GM21515 (cell line): ENCODE measurements around the gene LRRC45.

Source experiments
- ATAC-seq: cut with Tn5 transposase; IDR thresholded peaks from one replicate; pipeline ENCODE4 v1.9.1; 2021; ENCODE audit not compliant: unreplicated experiment

Gene LRRC45

GRCh38 chr17:82049106-82049505, 26.0 kb downstream of the LRRC45 start:
- ATAC-seq = no peak

DNA sequence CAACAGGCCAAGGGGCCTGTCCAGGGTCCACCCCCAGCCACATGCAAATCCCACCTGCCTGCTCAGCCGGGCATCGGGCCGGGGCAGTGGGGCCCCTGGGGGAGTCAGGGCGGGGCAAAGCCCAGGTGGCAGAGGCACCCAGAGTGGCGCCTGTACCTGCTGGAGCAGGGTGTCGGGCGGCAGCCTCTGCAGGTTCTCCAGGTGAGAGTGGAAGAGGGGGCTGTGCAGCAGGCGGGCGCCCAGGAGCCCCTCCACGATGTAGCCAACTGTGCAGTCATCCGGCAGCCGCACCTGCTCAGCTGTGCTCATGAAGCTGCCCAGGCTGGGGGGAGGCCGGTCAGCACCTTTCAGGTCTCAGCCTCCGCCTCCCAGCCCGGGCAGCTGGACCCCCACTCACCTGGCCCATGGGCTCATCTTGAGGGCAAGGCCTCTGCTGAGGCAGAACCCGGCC, 26.4 kb downstream of the LRRC45 start:
- ATAC-seq = no peak

- ATAC-seq = no peak
Observed at GRCh38 chr17:82050152-82050760, 27.2 kb downstream of the LRRC45 start.

GRCh38 chr17:82050761-82051641, 27.9 kb downstream of the LRRC45 start:
- ATAC-seq = no peak

- ATAC-seq = no peak
Observed at GRCh38 chr17:82051776-82052637, 28.9 kb downstream of the LRRC45 start, which contains the start of the genes GPS1 and RFNG. Gene GPS1, plus strand, starts transcription at chr17:82051898. Its CDS starts 34 bp downstream, at chr17:82051932. Gene RFNG, minus strand, starts transcription at chr17:82051811. Its CDS starts 45 bp downstream, at chr17:82051766.

DNA sequence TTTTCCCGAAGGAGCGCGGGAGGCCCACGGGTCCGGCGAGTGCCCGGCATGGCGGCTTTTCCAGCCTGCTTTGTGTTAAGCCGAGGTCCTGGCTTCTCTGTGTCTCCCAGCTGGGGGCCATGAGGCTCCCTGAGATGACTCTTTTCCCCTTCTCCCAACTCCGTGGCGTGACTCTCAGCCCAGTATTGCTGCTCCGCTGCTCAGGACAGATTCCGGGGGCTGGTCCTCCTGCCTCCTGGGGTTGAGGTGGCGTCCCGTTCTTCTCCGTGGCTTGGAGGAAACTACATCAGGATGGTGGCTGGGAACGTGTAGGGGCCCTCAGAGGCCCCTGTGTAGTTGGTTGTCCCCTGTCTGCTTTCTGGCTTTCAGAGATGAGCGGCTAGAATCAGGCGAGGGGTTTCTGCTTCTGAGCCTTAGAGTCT, 29.5 kb downstream of the LRRC45 start:
- no peak for ATAC-seq

- ATAC-seq = no peak
Observed at GRCh38 chr17:82053130-82053529, 30.0 kb downstream of the LRRC45 start.

DNA sequence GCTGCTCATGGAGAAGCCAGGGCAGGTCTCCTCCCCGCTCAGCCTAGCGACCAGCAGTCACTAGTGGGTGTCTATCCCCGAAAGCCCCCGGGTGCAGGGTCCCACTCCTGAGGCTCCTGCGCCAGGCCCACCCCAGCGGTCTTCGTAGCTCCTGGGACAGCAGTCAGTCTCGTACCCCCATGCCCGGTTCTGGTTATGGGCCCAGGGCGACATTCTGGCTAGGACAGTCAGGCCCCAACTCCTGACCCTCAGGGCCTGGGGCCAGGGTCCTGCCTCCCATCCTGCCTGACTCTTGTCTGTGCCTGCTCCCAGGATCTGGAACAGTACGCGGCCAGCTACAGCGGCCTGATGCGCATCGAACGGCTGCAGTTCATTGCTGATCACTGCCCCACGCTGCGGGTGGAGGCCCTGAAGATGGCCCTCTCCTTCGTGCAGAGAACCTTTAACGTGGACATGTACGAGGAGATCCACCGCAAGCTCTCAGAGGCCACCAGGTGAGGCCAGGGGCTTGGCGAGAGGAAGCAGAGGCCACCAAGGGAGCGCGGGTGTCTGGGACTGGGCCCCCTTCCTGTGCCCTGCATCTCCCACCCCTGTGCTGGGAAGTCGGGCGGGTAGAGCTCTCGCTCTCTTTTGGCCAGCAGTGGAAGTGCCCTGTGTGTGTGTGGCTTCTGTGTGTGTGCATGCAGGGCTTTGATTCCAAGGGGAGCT, 30.6 kb downstream of the LRRC45 start:
- ATAC-seq = no peak

GRCh38 chr17:82054351-82055022, 31.4 kb downstream of the LRRC45 start:
- no peak for ATAC-seq

DNA sequence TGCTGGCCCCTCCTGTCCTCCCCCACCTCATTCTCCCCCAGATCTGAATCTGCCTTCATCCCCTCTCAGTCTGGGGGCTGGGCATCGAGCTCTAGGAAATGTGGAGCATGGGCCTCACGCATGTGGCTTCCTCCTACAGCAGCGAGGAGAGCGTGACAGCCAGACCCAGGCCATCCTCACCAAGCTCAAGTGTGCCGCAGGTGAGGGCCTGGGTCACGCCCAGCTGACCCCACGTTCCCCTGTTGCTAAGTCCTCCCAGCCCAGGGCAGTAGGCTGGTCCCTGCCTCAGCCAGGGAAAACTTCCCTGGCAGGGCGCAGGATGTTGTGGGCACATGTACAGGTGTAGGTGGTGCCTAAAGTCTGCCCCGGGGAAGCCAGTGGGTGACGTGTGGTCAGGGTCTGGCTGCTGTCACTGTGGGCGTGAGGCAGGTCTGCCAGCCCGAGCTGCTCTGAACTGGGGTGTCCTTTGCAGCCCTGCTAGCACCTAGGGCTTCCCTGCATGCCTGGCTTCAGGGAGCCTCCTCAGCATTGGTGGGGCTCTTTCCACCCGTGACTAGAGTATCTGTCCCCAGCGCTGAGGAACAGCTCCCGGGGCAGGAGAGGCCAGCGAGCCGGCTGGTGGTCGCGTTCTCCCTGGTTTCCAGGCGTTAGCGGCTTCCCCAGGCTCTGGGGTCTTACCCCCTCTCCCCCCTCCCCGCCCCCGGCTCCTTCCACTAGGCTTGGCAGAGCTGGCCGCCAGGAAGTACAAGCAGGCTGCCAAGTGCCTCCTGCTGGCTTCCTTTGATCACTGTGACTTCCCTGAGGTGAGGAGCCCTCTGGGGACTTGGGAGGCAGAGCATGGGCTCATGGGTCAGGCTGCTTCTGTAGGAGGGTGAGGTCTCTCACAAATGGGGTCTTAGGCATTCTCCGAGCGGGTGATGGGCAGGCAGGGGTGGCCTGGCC, 32.2 kb downstream of the LRRC45 start:
- ATAC-seq = no peak

DNA sequence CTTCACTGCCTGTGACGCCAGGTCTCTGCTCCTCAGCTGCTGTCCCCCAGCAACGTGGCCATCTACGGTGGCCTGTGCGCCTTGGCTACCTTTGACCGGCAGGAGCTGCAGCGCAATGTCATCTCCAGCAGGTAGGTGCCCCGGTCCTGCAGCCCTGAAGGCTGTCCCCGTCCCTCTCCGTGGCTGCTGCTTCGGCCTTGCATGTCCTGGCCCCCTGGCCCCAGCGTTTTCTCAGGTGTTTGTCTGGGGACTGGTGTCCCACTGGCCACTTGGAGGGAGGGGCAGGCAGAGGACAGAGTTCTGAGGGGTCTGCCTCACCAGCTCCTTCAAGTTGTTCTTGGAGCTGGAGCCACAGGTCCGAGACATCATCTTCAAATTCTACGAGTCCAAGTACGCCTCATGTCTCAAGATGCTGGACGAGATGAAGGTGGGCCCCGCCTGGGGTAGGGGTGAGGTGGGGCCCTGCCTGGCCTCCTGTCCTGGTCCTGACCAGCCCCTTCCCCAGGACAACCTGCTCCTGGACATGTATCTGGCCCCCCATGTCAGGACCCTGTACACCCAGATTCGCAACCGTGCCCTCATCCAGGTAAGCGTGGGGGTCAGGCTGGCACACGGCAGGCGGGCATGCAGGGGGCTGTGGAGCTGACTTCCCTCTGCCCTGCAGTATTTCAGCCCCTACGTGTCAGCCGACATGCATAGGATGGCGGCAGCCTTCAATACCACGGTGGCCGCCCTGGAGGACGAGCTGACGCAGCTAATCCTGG, 33.0 kb downstream of the LRRC45 start:
- ATAC-seq = no peak

DNA sequence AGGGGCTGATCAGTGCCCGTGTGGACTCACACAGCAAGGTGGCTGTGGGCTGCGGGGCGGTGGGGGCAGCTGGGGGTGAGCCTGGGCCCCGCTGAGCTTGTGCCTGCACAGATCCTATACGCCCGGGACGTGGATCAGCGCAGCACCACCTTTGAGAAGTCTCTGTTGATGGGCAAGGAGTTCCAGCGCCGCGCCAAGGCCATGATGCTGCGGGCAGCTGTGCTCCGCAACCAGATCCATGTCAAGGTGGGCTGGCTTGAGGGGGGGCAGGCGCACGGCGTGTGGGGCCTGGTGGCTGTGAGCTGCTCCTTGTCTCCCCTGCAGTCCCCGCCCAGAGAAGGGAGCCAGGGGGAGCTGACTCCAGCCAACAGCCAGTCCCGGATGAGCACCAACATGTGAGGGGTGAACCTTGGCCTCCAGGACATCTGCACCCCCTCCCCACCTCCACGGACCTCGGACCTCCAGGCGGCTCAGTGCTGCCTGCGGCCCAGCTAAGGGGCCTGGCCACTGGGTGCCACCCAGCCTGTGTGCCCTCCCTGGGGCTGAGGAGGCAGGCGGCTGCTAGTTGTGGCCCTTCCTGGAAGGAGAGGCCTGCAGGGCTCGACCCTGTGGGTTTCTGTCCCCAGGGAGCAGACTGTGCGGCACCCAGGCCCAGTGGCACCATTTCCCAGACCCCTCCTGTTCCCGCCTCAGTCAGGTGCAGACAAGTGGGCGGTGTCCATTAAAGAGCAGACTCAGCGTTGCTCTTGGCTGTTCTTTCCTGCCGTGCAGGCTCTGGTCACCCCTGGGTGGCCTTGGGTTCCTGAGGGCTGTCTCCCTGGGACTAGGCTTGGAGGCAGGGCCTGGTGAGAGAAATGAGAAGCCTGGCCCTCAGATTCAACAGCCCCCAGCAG, 33.9 kb downstream of the LRRC45 start:
- no peak for ATAC-seq

GRCh38 chr17:82058230-82058854, 35.2 kb downstream of the LRRC45 start:
- no peak for ATAC-seq

DNA sequence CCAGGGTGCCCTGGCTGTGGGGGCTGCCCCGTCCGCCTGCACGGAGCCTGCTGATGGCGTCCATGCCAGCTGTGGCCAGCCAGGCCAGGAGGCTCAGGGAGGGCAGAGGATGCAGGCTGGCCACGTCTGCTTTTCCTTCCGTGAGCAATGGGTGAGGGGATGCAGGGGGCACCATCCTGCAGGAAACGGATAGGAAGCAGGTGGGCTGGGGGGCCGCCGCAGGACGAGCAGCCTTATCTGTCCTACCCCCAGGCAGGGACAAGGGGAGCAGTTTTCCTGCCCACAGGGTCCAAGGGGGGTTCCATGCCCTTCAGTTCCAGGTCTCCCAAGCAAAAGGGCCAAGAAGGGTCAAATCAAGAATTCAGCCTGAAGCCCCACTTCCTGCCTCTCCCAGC, 35.7 kb downstream of the LRRC45 start:
- no peak for ATAC-seq

- no peak for ATAC-seq
Observed at GRCh38 chr17:82059272-82060000, 36.3 kb downstream of the LRRC45 start.

- no peak for ATAC-seq
Observed at GRCh38 chr17:82060001-82060380, 36.9 kb downstream of the LRRC45 start.
